ENCODE data around the gene WDFY4. TPM values are rescaled to one million over a fixed set of nuclear protein-coding genes. Genes with fewer than 3 reads are reported as not detected.

Gene WDFY4
- total and polyA plus RNA-seq, 2 of the 13 experiments (the other 11 are each of a cell fraction or from before 2014, with no cell fraction given) = not detected

- no peak overlapping the region for H3K27ac ChIP-seq (ENCODE audit: extremely low read length, insufficient read depth, low read length)
- H3K27me3 ChIP-seq (ENCODE audit: control insufficient read depth in 1 of 2, insufficient read depth in 2 of 2, low read length in 2 of 2) = peaks cover 0 to 8% of the 10 kb centered on the region in 2 experiments; a peak in 1 of 5 replicates
- ChIA-PET POLR2A (no interaction called here), CTCF (ENCODE audit: low intra/inter-chr PET ratio, low total read pairs) (no interaction called here)
- no peaks in the 10 kb centered on the region for H3K4me1 ChIP-seq (ENCODE audit: insufficient read depth, low read length)
- BruUV-seq (replicated peaks) = no TSS peak
- peaks cover 5% of the 10 kb centered on the region for H3K9me3 ChIP-seq (ENCODE audit: low read length)
- H2AFZ ChIP-seq (ENCODE audit: low read length) = no peak overlapping the region
- DNase-seq (ENCODE audit: low spot score) = no peak
- 31% methylated on average over 3 of the region's 3 CpGs for WGBS (ENCODE audit: low lambda C conversion rate)
- no peak overlapping the region for H3K4me2 ChIP-seq (ENCODE audit: low read depth, low read length)
- H3K4me3 ChIP-seq (replicated peaks in 1 of 3; ENCODE audit: insufficient read depth in 1 of 3, low read depth in 2 of 3, low read length in 3 of 3) = no peak overlapping the region
- no peaks in the 10 kb centered on the region for H4K20me1 ChIP-seq (ENCODE audit: insufficient read depth, low read length)
- in situ Hi-C loops (cut with HindIII; ENCODE audit: extremely low pct_ligation_motif_present, low pct_unique_long_range_greater_than_20kb) (no loop called here), intact Hi-C loops (cut with micrococcal nuclease; ENCODE audit: unreplicated experiment) (no loop called here)
- FAIRE-seq = no peak
- no peaks in the 10 kb centered on the region for H3K36me3 ChIP-seq (replicated peaks in 1 of 2; ENCODE audit: control insufficient read depth in 1 of 2, insufficient read depth in 2 of 2, low read length in 2 of 2)
- no peak for TF ChIP-seq NFATC3 (CRISPR knock-in tag; IDR thresholded peaks at IDR 0.05)
- TF ChIP-seq, protein P1, sequence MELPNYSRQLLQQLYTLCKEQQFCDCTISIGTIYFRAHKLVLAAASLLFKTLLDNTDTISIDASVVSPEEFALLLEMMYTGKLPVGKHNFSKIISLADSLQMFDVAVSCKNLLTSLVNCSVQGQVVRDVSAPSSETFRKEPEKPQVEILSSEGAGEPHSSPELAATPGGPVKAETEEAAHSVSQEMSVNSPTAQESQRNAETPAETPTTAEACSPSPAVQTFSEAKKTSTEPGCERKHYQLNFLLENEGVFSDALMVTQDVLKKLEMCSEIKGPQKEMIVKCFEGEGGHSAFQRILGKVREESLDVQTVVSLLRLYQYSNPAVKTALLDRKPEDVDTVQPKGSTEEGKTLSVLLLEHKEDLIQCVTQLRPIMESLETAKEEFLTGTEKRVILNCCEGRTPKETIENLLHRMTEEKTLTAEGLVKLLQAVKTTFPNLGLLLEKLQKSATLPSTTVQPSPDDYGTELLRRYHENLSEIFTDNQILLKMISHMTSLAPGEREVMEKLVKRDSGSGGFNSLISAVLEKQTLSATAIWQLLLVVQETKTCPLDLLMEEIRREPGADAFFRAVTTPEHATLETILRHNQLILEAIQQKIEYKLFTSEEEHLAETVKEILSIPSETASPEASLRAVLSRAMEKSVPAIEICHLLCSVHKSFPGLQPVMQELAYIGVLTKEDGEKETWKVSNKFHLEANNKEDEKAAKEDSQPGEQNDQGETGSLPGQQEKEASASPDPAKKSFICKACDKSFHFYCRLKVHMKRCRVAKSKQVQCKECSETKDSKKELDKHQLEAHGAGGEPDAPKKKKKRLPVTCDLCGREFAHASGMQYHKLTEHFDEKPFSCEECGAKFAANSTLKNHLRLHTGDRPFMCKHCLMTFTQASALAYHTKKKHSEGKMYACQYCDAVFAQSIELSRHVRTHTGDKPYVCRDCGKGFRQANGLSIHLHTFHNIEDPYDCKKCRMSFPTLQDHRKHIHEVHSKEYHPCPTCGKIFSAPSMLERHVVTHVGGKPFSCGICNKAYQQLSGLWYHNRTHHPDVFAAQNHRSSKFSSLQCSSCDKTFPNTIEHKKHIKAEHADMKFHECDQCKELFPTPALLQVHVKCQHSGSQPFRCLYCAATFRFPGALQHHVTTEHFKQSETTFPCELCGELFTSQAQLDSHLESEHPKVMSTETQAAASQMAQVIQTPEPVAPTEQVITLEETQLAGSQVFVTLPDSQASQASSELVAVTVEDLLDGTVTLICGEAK (IDR thresholded peaks at IDR 0.05) = no peak
- TF ChIP-seq, protein P1 (CRISPR knock-in tag; IDR thresholded peaks at IDR 0.05) = no peak
- no peak for TF ChIP-seq ZNF749 (CRISPR knock-in tag; IDR thresholded peaks at IDR 0.05; ENCODE audit: borderline replicate concordance)
- TF ChIP-seq POLR2A (IDR thresholded peaks at IDR 0.05; ENCODE audit: insufficient read depth in 1 of 2, low read depth in 2 of 2, low read length in 2 of 2) = no peak
- no peak for TF ChIP-seq HOXD1 (CRISPR knock-in tag; IDR thresholded peaks at IDR 0.05)
- no peak for TF ChIP-seq ZNF569 (CRISPR knock-in tag; IDR thresholded peaks at IDR 0.05; ENCODE audit: borderline replicate concordance)
- no peak for TF ChIP-seq SP5 (CRISPR knock-in tag; IDR thresholded peaks at IDR 0.05; ENCODE audit: borderline replicate concordance, low read depth)
- TF ChIP-seq MTA1 (CRISPR knock-in tag; IDR thresholded peaks at IDR 0.05; ENCODE audit: borderline replicate concordance) = no peak
- no peak for TF ChIP-seq CENPT (CRISPR knock-in tag; IDR thresholded peaks at IDR 0.05; ENCODE audit: low read depth)
- no peak for TF ChIP-seq ZNF891 (CRISPR knock-in tag; IDR thresholded peaks at IDR 0.05)
- TF ChIP-seq STAG1 (CRISPR knock-in tag; IDR thresholded peaks at IDR 0.05) = no peak
- H3K9ac ChIP-seq (ENCODE audit: insufficient read depth, low read depth, low read length) = no peak overlapping the region
- no peak for ATAC-seq
- H3K79me2 ChIP-seq (ENCODE audit: insufficient read depth, low read length) = no peaks in the 10 kb centered on the region
Measured at GRCh38 chr10:48681740-48682139, 2.9 kb upstream of the WDFY4 start.

Data from HepG2 (cell line).